HepG2 (cell line): ENCODE results near the gene GADD45A. TPM values are rescaled to one million over a fixed set of nuclear protein-coding genes. Genes with fewer than 3 reads are reported as not detected.

ENCODE experiments used
- AHDC1 ChIP-seq: sonication (generic); formaldehyde crosslinking; IDR thresholded peaks from 2 replicates; pipeline ENCODE4 v1.5.1; 2020; ENCODE audit warnings: mild to moderate bottlenecking, missing genetic modification reagents, borderline replicate concordance
- ATF1 ChIP-seq: IDR thresholded peaks from 2 replicates; pipeline ENCODE4 v1.6.1; 2016; ENCODE audit warnings: mild to moderate bottlenecking, control low read depth
- CEBPG ChIP-seq: IDR thresholded peaks from 2 replicates; pipeline ENCODE4 v1.6.1; 2016
- GABPA ChIP-seq, 2 experiments: IDR thresholded peaks; 2 replicates each; pipeline ENCODE4 v1.6.1; 2011 to 2016; ENCODE audit warnings: low read depth in 2 of 2, low read length in 1 of 2, missing biosample characterization in 1 of 2, missing genetic modification characterization in 1 of 2
- GTF2F1 ChIP-seq: fragments of 150-350 bp; IDR thresholded peaks from 2 replicates; pipeline ENCODE4 v1.6.1; 2014; ENCODE audit warnings: low read length
- HNRNPLL ChIP-seq: fragments of 200-400 bp; formaldehyde crosslinking; IDR thresholded peaks from 2 replicates; pipeline ENCODE4 v1.6.1; 2017; ENCODE audit warnings: mild to moderate bottlenecking, low read depth, low read length; ENCODE audit not compliant: poor library complexity, severe bottlenecking
- POGZ ChIP-seq: sonication (generic); formaldehyde crosslinking; IDR thresholded peaks from 2 replicates; pipeline ENCODE4 v1.4.0; 2020; ENCODE audit warnings: mild to moderate bottlenecking, missing genetic modification reagents
- RELA ChIP-seq: sonication (generic); formaldehyde crosslinking; IDR thresholded peaks from 2 replicates; pipeline ENCODE4 v1.4.0; 2020; ENCODE audit warnings: missing genetic modification reagents
- SMAD1 ChIP-seq: sonication (generic); formaldehyde crosslinking; IDR thresholded peaks from 2 replicates; pipeline ENCODE4 v1.4.0; 2020; ENCODE audit warnings: missing genetic modification reagents, low read depth, mild to moderate bottlenecking, borderline replicate concordance
- SOX5 ChIP-seq: IDR thresholded peaks from 2 replicates; pipeline ENCODE4 v1.6.1; 2016; ENCODE audit warnings: borderline replicate concordance
- TBX3 ChIP-seq: fragments of 450-650 bp; IDR thresholded peaks from 2 replicates; pipeline ENCODE4 v1.6.1; 2017; ENCODE audit warnings: antibody characterized with exemption, mild to moderate bottlenecking, inconsistent platforms, borderline replicate concordance
- ZNF253 ChIP-seq: sonication (generic); formaldehyde crosslinking; IDR thresholded peaks from 2 replicates; pipeline ENCODE4 v1.8.0; 2022; ENCODE audit warnings: mild to moderate bottlenecking, missing genetic modification reagents, borderline replicate concordance
- ZNF431 ChIP-seq: sonication (generic); formaldehyde crosslinking; IDR thresholded peaks from 2 replicates; pipeline ENCODE4 v1.9.0; 2022; ENCODE audit warnings: missing genetic modification reagents, low read depth, mild to moderate bottlenecking, borderline replicate concordance
- ZNF530 ChIP-seq: sonication (generic); formaldehyde crosslinking; IDR thresholded peaks from 2 replicates; pipeline ENCODE4 v1.5.0; 2020; ENCODE audit warnings: low read depth, mild to moderate bottlenecking, missing genetic modification reagents
- ZNF597 ChIP-seq: sonication (generic); formaldehyde crosslinking; IDR thresholded peaks from 2 replicates; pipeline ENCODE4 v1.5.0; 2020; ENCODE audit warnings: missing genetic modification reagents
- ZNF629 ChIP-seq: sonication (generic); formaldehyde crosslinking; conservative IDR thresholded peaks from 2 replicates; pipeline ENCODE4 v1.5.0; 2020; ENCODE audit warnings: missing genetic modification reagents
- ZNF746 ChIP-seq: sonication (generic); formaldehyde crosslinking; IDR thresholded peaks from 2 replicates; pipeline ENCODE4 v1.8.0; 2022; ENCODE audit warnings: mild to moderate bottlenecking, missing genetic modification reagents
- ZNF75D ChIP-seq: sonication (generic); formaldehyde crosslinking; IDR thresholded peaks from 2 replicates; pipeline ENCODE4 v1.8.1; 2023; ENCODE audit warnings: missing genetic modification reagents, mild to moderate bottlenecking, borderline replicate concordance
- ZNF761 ChIP-seq: sonication (generic); formaldehyde crosslinking; conservative IDR thresholded peaks from 2 replicates; pipeline ENCODE4 v1.4.0; 2020; ENCODE audit warnings: mild to moderate bottlenecking, missing genetic modification reagents
- polyA plus RNA-seq, 8 experiments: library from polyadenylated mRNA; depleted of rRNA in 3 of 8; stranded (reverse) in 7 of 8; unstranded in 1 of 8; fragments of >200 nt; fragmentation: Illumina TruSeq in 4 of 8; extraction: Trizol in 4 of 8; gene quantifications; 2 replicates each; pipeline versions ENCODE4 v1.2.1 to v1.2.3, GENCODE V29; 2011 to 2016; ENCODE audit warnings: low read depth in 4 of 8, missing spikeins in 1 of 8, mixed read lengths in 1 of 8; ENCODE audit not compliant: insufficient read depth in 1 of 8
- total RNA-seq, 5 experiments: library from RNA; depleted of rRNA; stranded (reverse); fragments of >200 nt; fragmentation: Illumina TruSeq; extraction: Trizol; gene quantifications; 2 replicates each; pipeline ENCODE4 v1.2.3, GENCODE V29; 2016; ENCODE audit warnings: low read depth in 1 of 5
- TF ChIP-seq, protein P1 (sequence below): sonication (generic); formaldehyde crosslinking; IDR thresholded peaks from 2 replicates; pipeline ENCODE4 v1.5.1; 2020; ENCODE audit warnings: missing genetic modification reagents, mild to moderate bottlenecking, borderline replicate concordance
- TF ChIP-seq, protein P2 (sequence below): sonication (generic); formaldehyde crosslinking; IDR thresholded peaks from 2 replicates; pipeline ENCODE4 v1.5.1; 2020; ENCODE audit warnings: missing genetic modification reagents, mild to moderate bottlenecking, borderline replicate concordance

Gene GADD45A
- total and polyA plus RNA-seq, 2 of the 13 experiments (the other 11 are each of a cell fraction or from before 2014, with no cell fraction given) = 33.2 to 46.2 TPM

- peak; percentile 69 for TF ChIP-seq HNRNPLL
- peak; percentile 33; the same call in 1 of the 2 replicates for TF ChIP-seq CEBPG (CRISPR knock-in tag)
- peak; percentile 90 for TF ChIP-seq GTF2F1
- no peak for TF ChIP-seq GABPA (IDR thresholded peaks at IDR 0.05; ENCODE audit: low read depth, low read length)
- no peak; the same call in 1 of the 2 replicates for TF ChIP-seq GABPA (CRISPR knock-in tag; IDR thresholded peaks at IDR 0.05; ENCODE audit: low read depth)
- TF ChIP-seq ZNF761 (CRISPR knock-in tag) = no peak
- no peak for TF ChIP-seq ZNF597 (CRISPR knock-in tag)
- no peak for TF ChIP-seq SMAD1 (CRISPR knock-in tag)
- no peak; the same call in 1 of the 2 replicates for TF ChIP-seq AHDC1 (CRISPR knock-in tag)
- no peak for TF ChIP-seq TBX3
- TF ChIP-seq ATF1 (CRISPR knock-in tag) = no peak
- peak; percentile 89; the same call in 1 of the 2 replicates for TF ChIP-seq ZNF75D (CRISPR knock-in tag)
- no peak for TF ChIP-seq ZNF530 (CRISPR knock-in tag)
- peak; percentile 82; the same call in 1 of the 2 replicates for TF ChIP-seq ZNF253 (CRISPR knock-in tag)
- TF ChIP-seq ZNF431 (CRISPR knock-in tag) = no peak
- TF ChIP-seq ZNF629 (CRISPR knock-in tag) = peak; percentile 43; the same call in 1 of the 2 replicates
- no peak for TF ChIP-seq ZNF746 (CRISPR knock-in tag)
- TF ChIP-seq, protein P1, sequence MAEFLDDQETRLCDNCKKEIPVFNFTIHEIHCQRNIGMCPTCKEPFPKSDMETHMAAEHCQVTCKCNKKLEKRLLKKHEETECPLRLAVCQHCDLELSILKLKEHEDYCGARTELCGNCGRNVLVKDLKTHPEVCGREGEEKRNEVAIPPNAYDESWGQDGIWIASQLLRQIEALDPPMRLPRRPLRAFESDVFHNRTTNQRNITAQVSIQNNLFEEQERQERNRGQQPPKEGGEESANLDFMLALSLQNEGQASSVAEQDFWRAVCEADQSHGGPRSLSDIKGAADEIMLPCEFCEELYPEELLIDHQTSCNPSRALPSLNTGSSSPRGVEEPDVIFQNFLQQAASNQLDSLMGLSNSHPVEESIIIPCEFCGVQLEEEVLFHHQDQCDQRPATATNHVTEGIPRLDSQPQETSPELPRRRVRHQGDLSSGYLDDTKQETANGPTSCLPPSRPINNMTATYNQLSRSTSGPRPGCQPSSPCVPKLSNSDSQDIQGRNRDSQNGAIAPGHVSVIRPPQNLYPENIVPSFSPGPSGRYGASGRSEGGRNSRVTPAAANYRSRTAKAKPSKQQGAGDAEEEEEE (CRISPR knock-in tag) = no peak
- TF ChIP-seq POGZ (CRISPR knock-in tag) = no peak; the same call in 1 of the 2 replicates
- TF ChIP-seq, protein P2, sequence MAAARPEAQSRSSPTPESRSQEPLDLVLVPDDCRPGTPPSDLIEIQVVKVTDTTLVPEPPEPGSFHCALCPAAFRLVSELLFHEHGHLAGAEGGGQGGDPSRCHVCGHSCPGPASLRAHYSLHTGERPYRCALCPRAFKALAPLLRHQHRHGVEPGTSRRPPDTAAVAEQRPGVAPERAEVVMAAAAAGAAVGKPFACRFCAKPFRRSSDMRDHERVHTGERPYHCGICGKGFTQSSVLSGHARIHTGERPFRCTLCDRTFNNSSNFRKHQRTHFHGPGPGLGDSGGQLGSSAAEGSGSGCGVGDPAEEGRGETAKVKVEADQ (CRISPR knock-in tag) = peak; percentile 91
- peak; percentile 88 for TF ChIP-seq RELA (CRISPR knock-in tag)
- TF ChIP-seq SOX5 (CRISPR knock-in tag) = peak; percentile 66; the same call in 1 of the 2 replicates
Observed at GRCh38 chr1:67685067-67685557, at the start of gene GADD45A (continued).
